Urinary bladder (tissue), 4 donors: ENCODE data around the gene TRAK1. TPM values are rescaled to one million over a fixed set of nuclear protein-coding genes. Genes with fewer than 3 reads are reported as not detected.
A peak's percentile ranks its signal among the peaks of the same experiment; 100 is the strongest.

Experiments
- DNase-seq: peaks from one replicate; pipeline ENCODE4 v3.0.0-alpha.2; 2015; ENCODE audit errors: extremely low spot score
- H3K27ac ChIP-seq: one replicate; pipeline ENCODE4 v1.5.1; 2013; ENCODE audit warnings: low read depth, mild to moderate bottlenecking, moderate library complexity
- H3K36me3 ChIP-seq: one replicate; pipeline ENCODE4 v1.6.1; 2013; ENCODE audit warnings: mild to moderate bottlenecking, moderate library complexity; ENCODE audit not compliant: insufficient read depth
- H3K4me1 ChIP-seq: one replicate; pipeline ENCODE4 v1.6.1; 2013; ENCODE audit warnings: mild to moderate bottlenecking, moderate library complexity; ENCODE audit not compliant: insufficient read depth
- H3K4me3 ChIP-seq: one replicate; pipeline ENCODE4 v1.5.1; 2013; ENCODE audit warnings: low read depth, low read length
- WGBS: extraction: QIAGEN DNeasy Blood & Tissue Kit; methylation state at CpG from one replicate; pipeline ENCODE4 v1.1.7; 2013; 5-methylcytosine and 5-hydroxymethylcytosine counted together
- polyA plus RNA-seq: library from polyadenylated mRNA; stranded (reverse); fragments of 200-250 nt; gene quantifications from one replicate; pipeline ENCODE4 v1.2.3, GENCODE V29; 2013
- total RNA-seq: library from RNA; depleted of rRNA; stranded (reverse); fragments of >200 nt; gene quantifications from one replicate; pipeline ENCODE4 v1.2.3, GENCODE V29; 2014
- donor health status: healthy with polysubstance abuse.
- donor health status: healthy.

Gene TRAK1
- total and polyA plus RNA-seq, 2 donors = 26.9 to 66.0 TPM

DNA sequence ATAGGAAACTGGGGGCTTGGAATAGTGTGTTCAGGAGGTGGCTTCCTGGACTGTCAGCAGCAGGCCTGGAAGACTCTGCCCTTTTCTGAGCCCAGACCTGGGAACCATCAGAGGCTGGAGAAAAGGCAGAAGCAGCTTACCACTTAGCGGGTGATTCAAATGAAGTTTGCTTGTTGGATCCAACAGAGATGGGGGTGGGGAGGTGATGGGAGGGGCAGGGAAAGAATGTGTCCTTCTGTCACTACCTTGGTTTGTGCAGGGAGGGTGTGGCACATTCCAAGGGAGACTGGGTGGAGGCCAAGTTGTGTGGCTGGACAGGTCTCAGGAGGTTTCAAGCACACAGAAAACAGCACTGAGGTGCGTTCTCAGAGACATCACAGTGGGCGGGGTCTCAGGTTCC is 58.8 kb downstream of the TRAK1 start:
- H3K4me1 ChIP-seq = no peaks in the 10 kb centered on the region
- DNase-seq = no peak
- WGBS = 89% methylated on average over 3 of the region's 3 CpGs
- no peaks in the 10 kb centered on the region for H3K36me3 ChIP-seq
- no peak overlapping the region for H3K4me3 ChIP-seq
- H3K27ac ChIP-seq = no peak overlapping the region

DNA sequence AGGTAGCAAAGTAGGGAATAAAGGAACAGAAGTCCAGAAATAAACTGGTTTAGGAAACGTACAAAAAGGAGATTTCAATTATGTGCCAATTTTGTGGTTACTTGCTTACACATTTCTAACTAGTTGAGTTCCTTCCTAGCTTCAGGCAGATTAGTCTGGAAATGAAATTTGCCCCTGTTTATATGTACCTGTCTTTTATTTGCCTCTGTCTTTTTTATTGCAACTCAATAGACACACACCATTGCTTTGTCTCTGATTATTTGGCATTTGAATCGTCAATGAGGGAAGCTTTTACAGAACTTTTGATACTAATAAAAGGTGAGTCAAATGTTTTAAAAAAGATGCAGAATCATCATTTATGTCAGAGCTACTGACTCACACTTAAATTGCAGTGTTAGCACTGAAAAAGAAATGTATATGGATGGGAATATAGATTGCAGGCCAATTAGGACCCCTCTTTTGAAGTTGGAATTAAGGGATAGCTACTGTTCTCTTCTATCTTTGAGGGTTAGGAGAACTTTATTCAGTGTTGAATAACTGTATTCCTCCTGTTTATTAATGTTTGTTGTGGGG is 60.5 kb downstream of the TRAK1 start:
- H3K4me1 ChIP-seq = no peaks in the 10 kb centered on the region
- H3K27ac ChIP-seq = no peak overlapping the region
- no peaks in the 10 kb centered on the region for H3K36me3 ChIP-seq
- no peak for DNase-seq
- WGBS = 60% methylated on average over 2 of the region's 2 CpGs
- H3K4me3 ChIP-seq = no peak overlapping the region

GRCh38 chr3:42152193-42152592 is 61.0 kb downstream of the TRAK1 start:
- 89% methylated on average over 5 of the region's 5 CpGs for WGBS
- no peaks in the 10 kb centered on the region for H3K4me1 ChIP-seq
- no peak overlapping the region for H3K27ac ChIP-seq
- no peaks in the 10 kb centered on the region for H3K36me3 ChIP-seq
- no peak overlapping the region for H3K4me3 ChIP-seq
- DNase-seq = no peak

- H3K27ac ChIP-seq = no peak overlapping the region
Observed at GRCh38 chr3:42153039-42153438, 61.9 kb downstream of the TRAK1 start.

DNA sequence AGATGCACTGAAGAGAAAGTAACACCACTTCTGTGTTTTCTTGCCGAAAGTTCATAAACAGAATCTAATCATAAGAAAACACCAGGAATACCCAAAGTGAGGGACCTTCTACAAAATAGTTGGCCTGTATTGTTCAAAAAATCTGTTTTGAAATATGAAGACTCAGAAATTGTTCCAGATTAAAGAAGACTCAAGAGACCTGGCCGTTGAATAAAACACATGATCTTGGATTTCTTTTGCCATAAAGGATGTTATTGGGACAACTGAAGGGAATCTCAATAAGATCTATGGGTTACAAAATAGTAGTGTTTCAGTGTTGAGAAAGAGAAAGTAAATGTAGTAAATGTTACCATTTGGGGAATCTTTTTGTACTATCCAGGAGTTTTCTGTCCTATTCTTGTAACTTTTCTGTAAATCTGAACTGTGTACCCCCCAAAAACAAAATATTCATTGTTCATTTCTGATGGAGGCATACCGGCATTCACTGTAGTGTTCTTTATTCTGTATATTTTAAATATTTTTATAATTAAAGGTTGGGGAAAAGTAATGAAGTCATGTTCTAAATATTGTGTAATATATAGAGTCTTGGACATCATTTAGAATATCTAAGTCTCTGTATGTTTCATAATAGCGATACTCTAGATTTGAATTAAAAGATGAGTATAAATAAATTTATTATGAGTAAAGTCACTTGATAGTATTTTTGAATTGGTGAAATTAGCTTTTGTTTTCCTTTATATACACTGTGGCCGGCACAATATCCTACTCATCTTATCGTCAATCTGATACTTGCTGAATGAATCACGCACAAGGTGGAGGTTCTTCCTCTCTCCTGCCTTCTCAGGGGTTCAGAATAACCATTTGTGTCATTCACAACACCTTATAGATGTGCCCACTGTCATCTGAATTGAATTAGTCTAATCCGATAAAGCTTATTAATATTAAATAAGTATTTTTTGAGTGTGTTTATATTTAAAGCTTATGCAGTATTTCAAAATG is 66.7 kb downstream of the TRAK1 start:
- no peak for DNase-seq
- no peaks in the 10 kb centered on the region for H3K4me1 ChIP-seq
- no peak overlapping the region for H3K4me3 ChIP-seq
- 76% methylated on average over 8 of the region's 8 CpGs for WGBS
- H3K36me3 ChIP-seq = no peaks in the 10 kb centered on the region
- no peak overlapping the region for H3K27ac ChIP-seq

More at GRCh38 chr3:42153039-42153438, 61.9 kb downstream of the TRAK1 start:
- no peaks in the 10 kb centered on the region for H3K36me3 ChIP-seq
- no peak for DNase-seq
- H3K4me1 ChIP-seq = no peaks in the 10 kb centered on the region
- WGBS = 88% methylated on average over 4 of the region's 4 CpGs
- H3K4me3 ChIP-seq = no peak overlapping the region

DNA sequence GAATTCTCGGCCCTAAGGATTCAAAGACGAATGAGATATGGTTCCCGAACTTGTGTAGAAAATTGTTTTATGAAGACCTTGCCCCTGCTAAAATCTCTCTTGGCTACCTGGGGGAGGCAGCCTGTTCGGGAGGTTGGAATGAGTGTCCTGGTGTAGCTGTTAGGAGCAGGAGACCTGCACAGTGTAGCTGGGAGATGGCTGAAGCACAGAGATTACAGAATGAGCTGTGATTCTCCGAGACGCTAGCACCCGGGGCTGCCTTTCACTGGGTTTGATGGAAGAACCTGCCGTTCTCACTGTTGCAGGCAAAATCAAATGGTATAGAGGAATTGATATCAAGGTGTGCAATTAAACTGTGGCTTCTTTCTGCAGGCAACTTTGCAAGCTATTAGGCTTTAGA is 68.0 kb downstream of the TRAK1 start:
- Histone ChIP-seq H3K4me3 (no peak overlapping the region), H3K36me3 (no peaks in the 10 kb centered on the region), H3K4me1 (peaks cover 1% of the 10 kb centered on the region), H3K27ac (no peak overlapping the region)
- 78% methylated on average over 8 of the region's 8 CpGs for WGBS
- no peak for DNase-seq

DNA sequence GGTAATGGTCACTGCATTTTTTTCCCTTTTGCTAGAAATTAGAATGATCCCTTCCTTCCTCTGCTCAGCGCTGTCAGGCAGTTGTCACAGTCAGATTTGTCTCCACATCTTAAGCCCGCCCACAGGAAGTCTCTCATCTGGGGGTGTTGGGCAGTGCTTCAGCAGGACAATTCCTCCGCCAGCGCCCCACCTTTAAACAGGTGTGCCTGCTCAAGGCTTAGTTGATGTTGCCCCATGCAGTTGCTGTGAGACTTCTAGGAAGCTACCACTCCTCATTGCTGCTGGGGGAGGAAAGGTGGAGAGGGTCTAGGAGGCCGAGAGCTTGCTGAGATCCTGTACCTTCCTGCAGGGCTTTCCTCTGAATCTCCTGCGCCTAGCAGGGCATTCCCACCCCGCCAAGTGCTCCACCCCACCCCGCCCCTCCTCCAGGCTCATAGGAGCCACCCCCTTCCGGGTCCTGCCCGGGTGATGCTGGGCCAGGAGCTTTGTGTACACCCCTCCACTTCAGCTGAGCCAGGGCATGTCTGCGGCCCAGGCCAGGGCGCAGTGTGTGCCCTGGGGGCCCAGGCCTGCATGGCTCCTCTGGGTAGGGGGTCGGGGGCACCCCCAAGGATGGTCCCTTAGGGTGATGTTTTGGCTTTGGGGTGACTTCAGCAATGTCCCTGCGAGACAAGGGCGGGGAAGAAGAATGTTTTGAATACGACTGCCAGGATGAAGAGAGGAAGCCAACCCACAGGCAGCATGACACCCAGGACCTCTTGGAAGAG is 68.7 kb downstream of the TRAK1 start:
- WGBS = 32% methylated on average over 16 of the region's 16 CpGs
- H3K4me3 ChIP-seq = peak overlapping the region; percentile 15
- H3K27ac ChIP-seq = peak overlapping the region; percentile 55
- H3K36me3 ChIP-seq = no peaks in the 10 kb centered on the region
- H3K4me1 ChIP-seq = peaks cover 1% of the 10 kb centered on the region
- peak; percentile 49 for DNase-seq

DNA sequence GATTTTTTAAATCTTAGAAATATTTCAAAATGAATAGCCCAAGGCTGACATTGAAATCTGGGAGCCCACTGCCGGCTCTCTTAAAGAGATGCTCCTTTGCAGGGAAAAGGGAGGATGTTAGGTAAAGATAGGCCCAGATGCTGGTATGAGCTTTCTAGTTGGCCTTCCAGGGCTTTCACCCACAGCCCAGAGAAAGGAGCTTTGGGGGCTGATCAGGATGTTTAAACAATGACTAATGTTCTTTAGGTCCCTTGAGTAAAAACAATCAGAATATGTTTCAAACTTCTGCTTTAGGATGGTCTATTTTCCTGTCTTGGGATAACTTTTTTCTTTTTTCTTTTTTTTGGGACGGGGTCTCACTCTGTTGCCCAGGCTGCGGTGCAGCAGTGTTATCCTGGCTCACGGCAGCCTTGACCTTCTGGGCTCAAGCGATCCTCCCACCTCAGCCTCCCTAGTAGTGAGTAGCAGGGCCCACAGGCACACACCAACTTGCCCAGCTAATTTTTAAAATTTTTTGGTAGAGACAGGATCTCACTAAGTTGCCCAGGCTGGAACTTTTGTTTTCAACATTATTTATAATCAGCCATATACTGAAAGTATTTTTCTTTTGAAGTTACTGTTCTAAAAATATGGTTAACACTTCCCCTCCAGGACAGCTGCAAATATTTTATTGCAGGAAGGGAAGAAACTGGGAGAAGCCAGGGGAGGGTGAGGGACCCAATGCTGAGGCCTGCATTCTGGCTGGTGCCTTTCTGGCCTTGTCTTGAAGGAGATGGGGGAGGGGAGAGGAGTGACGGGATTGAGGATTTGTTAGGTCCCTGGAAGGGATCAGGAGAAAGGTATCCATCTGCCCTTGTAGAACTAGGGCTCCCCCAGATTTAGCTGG is 70.1 kb downstream of the TRAK1 start:
- 85% methylated on average over 6 of the region's 6 CpGs for WGBS
- no peak for DNase-seq
- H3K27ac ChIP-seq = peak overlapping the region; percentile 38
- H3K4me1 ChIP-seq = peaks cover 1% of the 10 kb centered on the region
- H3K36me3 ChIP-seq = no peaks in the 10 kb centered on the region
- no peak overlapping the region for H3K4me3 ChIP-seq

GRCh38 chr3:42162462-42162861 is 71.3 kb downstream of the TRAK1 start:
- 87% methylated on average over 5 of the region's 5 CpGs for WGBS
- Histone ChIP-seq H3K4me3 (no peak overlapping the region), H3K4me1 (peaks cover 1% of the 10 kb centered on the region), H3K36me3 (no peaks in the 10 kb centered on the region), H3K27ac (peak overlapping the region; percentile 51)
- no peak for DNase-seq

- Histone ChIP-seq H3K4me3 (no peak overlapping the region), H3K36me3 (no peaks in the 10 kb centered on the region), H3K4me1 (peaks cover 1% of the 10 kb centered on the region), H3K27ac (no peak overlapping the region)
- DNase-seq = no peak
- 79% methylated on average over 5 of the region's 5 CpGs for WGBS
Observed at GRCh38 chr3:42163622-42164244, 72.6 kb downstream of the TRAK1 start.

- Histone ChIP-seq H3K27ac (no peak overlapping the region), H3K4me1 (peaks cover 1% of the 10 kb centered on the region), H3K36me3 (no peaks in the 10 kb centered on the region), H3K4me3 (no peak overlapping the region)
- no peak for DNase-seq
- WGBS = 82% methylated on average over 2 of the region's 2 CpGs
Observed at GRCh38 chr3:42164656-42165055, 73.5 kb downstream of the TRAK1 start.

- no peak overlapping the region for H3K4me3 ChIP-seq
- DNase-seq = no peak
- 86% methylated on average over 4 of the region's 4 CpGs for WGBS
- H3K4me1 ChIP-seq = peaks cover 1% of the 10 kb centered on the region
- H3K27ac ChIP-seq = no peak overlapping the region
- no peaks in the 10 kb centered on the region for H3K36me3 ChIP-seq
Observed at GRCh38 chr3:42165211-42165610, 74.1 kb downstream of the TRAK1 start.
